Myocyte (in vitro differentiated cells): ENCODE results near the gene FBXO9. TPM values are rescaled to one million over a fixed set of nuclear protein-coding genes. Genes with fewer than 3 reads are reported as not detected.

Experiments
- DNase-seq: peaks from one replicate; pipeline ENCODE4 v3.0.0-alpha.2; 2012; ENCODE audit warnings: low read depth
- polyA plus RNA-seq: library from polyadenylated mRNA; unstranded; fragments of >200 nt; gene quantifications from one replicate; pipeline ENCODE4 v1.2.1, GENCODE V29; 2012; ENCODE audit warnings: missing spikeins
- total RNA-seq: library from RNA; depleted of rRNA; stranded (reverse); fragments of >200 nt; gene quantifications from 2 replicates; pipeline ENCODE4 v1.2.3, GENCODE V29; 2014

Gene FBXO9
- total RNA-seq = 39.8 and 46.2 TPM in 2 replicates
- 64.6 TPM for polyA plus RNA-seq

DNA sequence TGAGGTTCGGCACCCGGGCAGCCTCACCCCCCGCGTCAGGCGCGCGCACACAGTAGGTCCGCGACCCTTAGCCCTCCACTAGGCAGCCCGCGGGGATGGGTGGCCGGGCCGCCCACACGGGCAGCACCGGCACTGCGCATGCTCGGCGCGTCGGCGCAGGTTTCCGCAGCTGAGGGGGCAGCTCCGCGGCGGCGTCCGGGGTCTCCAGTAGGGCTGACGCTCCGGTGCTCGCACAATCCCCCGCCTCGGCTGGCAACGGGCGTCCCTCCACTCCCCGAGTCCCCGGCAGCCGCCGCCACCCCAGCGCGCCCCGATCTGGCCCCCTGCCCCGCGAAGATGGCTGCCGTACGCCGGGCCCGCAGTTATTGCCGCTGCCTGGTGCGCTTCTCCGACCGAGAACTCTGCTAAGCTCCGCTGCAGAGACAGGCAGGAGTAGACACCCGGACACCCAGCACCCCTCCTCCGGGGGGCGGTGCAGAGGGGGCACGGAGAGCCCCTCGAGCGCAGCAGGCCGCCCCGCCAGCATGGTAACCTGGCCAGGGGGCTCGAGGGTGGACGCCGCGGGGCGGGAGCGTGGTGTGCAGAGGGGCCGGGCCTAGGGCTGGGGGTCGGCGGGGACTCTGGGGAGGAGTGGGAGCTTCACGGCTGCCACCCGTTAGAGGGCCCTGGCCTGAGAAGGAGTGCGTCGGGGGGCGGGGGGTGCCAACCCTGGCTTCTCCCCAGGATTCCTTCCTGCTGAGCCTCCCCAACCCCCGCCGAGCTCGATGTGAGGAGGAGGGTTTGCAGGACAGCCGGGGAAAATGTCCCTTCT, at the start of gene FBXO9:
Gene FBXO9 (plus strand): TSS at position 139 of the 811 bp plus-strand sequence. CDS start 386 bp downstream, at position 525.
- peak; percentile 36 for DNase-seq

DNA sequence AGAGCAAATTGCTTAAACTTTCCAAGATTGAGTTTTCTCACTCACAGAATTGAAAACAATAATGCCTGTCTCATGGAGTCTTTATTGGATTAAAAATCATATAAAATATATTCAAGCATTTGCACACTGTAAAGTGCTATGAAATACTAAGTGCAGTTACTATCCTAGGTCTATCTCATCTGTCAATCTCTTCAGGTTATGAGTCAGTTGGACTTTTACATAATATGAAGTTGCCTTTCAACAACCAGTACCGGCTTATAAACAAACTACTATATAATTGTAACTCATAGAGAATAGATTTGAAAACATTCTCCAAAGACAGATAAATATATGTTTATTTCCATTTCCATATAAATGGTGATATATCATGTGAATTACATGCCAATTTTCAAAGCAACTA, 49.7 kb upstream of the FBXO9 start:
- DNase-seq = no peak

DNA sequence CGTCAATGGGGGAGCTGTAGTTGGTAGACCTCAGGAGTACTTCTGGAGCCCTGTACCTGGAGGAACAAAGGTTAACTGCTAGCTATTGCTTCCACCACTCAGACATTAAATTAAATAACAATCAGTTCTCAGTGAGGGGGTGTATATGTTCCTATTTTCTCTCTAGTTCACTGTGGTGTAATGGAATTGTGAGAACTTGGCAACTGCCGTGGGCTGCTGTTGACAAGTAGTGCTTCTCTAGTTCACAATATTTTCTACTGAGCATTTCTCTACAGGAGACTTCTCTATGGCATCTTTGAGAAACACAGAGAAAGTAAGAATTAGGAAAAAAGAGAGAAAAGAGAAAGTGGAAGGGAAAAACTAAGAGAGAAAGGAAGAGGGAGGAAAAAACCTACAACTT, 46.8 kb upstream of the FBXO9 start:
- no peak for DNase-seq

DNA sequence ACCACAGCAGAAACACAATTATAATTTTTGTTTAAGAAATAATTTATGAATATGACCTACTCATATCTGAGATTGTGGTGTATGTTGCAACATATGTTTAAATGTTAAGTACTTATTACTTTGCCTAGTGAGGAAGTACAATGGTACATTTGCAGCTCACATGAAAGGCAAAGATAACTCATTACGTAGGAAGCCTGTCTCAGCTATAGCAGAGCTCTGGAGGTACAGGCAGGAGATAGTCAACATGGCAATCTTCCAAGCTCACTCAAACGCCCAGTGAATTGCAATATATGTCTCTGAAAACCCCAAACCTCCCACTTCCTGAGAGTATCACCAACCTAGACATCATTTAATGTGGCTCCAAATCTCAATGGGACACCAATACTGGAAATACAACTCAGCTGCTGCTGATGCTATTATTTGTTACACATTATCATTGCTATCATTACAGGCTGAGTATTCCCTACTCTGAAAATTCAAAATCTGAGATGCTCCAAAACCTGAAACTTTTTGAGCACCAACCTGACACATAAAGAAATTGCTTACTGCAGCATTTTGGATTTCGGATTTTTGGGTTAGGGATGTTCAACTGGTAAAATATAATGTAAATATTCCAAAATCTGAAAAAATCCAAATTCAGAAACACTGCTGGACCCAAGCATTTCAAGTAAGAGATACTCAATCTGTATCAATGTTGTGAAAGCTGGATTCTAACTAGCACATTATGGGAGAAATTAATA, 45.0 kb upstream of the FBXO9 start:
- DNase-seq = no peak

DNA sequence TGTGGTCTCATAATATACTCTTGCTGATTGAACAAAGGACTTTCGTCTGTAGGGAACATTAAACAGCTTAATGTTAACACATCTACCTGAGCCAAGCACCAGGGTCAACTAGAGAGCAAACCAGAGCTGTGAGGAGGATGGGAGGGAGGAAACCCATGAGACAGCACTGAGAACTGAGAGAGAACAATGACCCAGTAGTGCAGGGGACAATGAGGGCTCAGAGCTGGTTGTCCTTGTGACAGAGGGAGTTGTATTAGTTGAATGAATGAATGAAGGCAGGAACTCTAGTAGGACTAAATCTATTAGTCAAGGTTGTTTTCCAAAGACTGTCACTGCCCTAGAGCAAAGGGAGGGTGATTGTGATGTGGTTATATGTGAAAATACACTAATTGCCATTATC, 41.9 kb upstream of the FBXO9 start:
- no peak for DNase-seq

DNA sequence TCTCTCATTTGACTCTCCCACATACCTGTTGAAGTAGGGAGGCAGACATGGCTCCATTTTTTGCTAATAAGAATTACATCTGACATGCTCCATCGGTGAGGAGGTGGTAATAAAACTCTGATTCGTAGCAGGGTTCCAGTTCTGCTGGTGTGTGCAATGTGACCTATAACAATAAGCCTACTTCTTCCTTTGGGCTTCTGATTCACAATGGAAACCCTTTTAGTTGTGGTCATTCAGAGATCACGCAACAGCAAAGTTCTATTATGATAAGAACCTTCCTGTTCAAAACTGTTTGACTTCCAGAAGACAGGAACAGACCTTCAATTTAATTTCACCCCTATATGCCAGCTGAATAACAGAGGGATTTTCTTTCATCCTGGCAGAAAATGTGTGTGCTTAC, 38.7 kb upstream of the FBXO9 start:
- no peak for DNase-seq

DNA sequence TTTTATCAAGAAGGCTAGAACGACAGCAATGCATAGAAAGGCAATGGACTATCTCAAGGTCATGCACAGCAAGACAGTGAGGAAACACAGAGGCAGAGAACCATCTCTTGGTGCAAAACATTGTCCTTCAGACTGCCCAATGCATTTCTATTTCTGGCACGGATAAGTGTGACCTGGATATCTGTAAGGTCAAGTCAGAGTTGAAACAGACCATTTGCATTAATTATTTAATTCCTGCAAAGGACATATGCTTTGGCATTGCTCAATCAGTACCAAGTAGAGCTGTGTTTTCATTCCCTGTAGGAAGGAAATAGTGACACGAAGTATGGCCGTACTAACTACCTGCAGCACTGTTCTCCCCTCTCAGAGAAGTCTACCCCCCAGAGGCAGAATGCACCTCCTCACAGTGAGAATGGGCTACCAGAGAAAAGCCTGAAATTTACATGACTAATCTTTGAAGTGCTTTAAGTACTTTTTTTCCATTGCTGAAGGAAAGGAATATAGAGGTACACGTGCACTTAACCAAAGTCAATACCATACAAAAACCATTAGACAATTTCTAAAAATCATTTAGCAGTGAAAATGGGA, 38.0 kb upstream of the FBXO9 start:
- DNase-seq = no peak

DNA sequence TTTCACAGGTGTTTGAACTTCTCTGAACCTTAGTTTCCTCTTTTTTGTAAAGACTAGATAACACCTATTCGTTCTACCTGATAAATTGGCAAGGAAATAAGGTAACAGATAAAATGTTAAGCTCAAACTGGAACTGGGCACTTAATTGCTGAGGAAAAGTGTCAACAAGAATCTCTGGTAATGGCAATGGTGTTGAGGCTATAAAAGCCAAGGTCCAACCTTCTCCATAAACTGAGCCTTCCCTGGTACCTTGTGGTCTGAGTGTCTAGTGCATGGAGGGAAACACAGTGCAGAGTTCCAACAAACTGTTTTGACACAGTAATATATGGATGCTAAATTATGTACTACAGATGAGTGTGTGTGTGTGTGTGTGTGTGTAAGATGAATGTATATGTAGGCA, 36.7 kb upstream of the FBXO9 start:
- no peak for DNase-seq

DNA sequence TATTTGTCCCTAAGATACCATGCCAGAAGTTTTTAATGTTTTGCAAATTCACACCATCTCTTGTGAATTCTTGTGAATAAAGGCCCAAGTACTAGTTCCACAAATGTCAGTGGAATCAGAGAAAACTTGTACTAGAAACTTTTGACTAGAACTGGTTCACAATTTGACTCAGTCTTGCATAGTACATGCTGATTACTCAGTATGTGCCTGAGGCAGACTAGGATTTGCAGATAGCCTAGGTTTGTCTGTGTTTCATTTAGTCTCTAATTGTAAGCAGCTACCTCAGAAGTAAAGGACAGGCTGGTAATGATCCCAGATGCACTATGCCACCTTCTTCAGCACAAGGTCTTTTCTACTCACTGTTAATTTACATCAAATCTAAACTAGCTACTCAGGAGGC, 35.9 kb upstream of the FBXO9 start:
- no peak for DNase-seq

DNA sequence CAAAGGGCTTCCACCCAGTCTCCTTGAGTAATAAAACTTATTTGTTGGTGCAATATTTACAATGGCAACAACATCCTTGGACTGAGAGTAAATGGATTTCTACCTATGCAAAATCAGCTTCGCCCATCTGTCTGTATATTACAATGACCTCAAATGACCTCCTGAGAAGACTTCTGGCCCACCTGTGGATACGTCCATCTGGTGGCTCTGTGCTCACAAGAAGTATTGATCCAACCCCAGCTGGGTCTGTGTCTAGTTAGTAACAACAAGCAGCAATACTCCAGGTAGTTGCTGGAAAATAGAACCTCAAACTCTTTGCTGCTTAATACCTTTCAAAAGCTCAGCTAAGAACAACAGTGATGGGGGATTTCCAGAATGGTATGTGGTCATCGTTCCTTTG, 35.4 kb upstream of the FBXO9 start:
- DNase-seq = no peak

DNA sequence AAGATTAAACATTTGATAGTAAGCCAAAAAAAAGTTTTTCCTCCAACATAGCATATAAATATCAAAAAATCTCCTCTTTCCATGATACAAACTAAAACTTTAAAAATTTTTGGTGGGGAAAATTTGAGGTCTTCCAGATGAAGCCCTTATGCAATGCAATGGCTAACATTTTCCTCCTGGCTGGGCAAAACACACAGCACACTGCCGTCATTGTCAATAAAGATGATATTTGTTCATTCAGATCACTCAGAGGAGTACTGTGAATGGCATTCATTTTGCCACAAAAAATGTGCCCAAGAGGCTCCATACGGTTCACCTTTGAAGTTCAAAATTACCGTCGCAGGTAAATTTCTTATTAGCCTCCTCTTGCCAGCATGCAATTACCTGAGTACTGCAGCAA, 33.9 kb upstream of the FBXO9 start:
- no peak for DNase-seq

DNA sequence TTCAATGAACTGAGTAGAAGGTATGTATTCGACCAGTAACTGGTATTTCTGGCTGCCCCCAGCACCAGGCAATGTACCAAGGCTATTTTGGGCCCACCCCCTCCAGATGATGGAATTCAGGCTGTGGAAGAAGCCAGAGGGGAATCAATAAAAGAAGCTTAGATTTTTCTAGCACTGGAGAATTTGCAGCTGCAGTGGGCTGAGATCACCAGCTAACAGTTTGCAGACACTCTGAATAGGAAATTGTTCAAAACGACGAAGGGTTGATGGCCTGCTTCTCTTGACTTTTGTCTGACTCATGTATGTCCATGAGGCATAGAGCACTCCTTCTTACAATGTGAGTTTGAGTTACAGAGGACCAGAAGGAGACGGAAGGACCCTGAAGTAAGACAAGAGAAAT, 32.4 kb upstream of the FBXO9 start:
- DNase-seq = peak; percentile 12

DNA sequence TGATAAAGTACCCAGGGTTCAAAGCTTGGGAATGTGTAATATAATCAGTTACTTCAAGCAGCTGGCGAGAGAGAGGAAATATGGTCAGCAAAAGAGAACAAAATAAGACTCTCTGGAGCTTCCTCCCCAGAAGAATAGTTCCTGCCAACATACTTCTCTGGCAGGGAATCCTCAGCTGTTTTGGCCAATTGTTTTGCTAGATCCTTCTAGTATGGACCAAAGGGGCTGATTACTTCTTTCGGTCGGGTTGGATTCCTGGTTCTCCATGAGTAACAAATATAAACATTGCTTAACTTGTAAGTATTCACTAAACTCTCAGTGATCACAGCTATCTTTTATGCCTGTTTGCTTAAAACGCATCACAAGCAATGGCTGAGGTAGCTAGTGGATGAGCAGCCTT, 31.4 kb upstream of the FBXO9 start:
- DNase-seq = peak; percentile 77

DNA sequence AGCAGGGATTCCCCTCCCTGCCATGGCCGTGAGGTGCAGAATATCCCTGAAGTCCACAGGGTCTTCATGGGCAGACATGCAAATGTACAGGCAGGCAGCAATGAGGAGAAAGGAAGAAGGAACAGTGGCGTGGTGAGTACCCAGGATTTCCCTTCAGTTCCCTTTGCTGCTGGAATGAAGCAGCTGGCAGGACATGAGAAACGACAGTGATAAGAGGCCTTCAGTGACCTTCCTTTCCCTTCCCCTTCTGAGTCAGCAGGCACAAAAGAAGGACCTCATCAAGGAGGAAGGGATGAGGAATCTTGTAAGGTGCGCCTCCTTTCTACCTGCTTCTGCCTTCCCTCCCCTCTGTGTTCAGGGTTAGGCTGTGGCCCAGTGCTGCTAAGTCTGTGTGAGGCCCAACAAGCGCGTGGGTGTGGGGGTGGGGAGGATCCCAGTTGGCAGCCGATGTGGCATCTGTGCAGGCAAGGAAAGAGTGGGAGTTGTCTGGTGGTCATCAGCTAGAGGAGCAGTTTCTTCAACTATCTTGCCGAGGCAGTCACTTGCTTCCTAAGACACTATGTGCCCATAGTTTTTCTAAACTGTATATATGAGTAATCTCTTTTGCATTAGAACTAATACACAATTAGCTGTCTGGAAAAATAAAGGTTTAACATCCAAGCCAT, 29.5 kb upstream of the FBXO9 start:
- peak; percentile 18 for DNase-seq

DNA sequence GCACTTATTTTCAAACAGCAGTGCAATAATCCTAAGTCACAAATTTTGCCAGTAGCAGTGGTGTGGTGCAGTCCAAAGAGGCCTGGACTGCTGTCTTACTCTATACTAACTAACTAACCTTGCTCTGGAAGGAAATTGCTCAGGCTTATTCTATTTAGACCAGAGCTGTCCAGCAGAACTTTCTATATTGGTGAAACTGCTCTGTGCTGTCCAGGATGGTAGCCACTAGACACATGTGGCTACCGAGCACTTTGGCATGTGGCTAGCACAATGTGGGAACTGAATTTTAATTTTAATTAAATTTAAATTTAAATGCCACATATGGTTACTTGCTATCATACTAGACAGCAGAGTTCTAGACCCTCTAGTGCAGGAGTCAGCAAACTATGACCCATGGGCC, 27.1 kb upstream of the FBXO9 start:
- DNase-seq = peak; percentile 35

DNA sequence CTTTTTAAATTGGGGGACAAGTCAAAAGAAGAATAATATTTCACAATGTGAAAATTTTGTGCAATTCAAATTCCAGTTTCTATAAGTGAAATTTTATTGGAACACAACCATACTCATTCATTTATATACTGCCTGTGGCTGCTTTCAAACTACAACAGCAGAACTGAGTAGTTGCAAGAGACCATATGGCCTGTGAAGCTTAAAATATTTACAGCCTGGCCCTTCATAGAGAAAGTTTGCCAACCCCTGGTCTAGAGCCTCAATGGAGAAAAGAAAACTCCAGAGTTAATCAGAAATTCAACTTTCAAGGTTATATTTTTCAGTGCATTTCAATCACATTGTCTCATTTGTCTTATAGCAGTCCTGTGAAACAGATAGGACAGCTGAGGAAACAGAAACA, 26.6 kb upstream of the FBXO9 start:
- no peak for DNase-seq

DNA sequence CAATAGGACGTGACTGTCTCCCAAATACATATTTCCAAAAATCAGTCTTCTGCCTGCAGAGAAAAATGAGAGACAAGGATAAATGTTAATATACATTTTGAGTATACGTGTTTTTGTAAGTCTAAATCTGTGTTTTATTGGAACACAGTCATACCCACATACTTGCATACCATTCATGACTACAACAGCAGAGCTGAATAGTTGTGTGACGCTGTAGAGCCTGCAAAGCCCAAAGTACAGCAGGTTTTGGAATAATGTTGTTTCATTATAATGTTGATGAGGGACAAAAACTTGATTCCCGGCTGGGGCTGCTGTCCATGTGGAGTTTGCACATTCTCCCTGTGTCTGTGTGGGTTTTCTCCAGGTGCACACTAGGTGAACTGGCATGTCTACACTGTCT, 23.8 kb upstream of the FBXO9 start:
- peak; percentile 7 for DNase-seq

DNA sequence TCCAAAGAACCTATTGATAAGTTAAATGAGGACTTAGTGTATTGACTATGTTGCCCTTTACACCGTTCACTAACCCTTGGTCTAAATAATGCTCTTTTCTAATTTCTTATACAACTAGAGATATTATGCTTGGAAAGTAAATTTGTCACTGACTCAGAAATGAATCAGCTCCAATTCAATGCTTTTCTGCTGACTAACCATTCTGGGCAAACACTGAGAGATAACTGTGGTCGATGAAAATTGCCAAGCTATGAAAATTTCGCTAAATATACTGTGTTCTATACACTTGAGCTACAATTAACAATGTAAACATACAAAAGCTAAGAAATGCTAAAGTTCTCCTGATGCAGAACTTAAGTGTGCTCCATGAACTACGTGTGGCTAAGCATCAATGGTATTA, 23.1 kb upstream of the FBXO9 start:
- DNase-seq = peak; percentile 71

DNA sequence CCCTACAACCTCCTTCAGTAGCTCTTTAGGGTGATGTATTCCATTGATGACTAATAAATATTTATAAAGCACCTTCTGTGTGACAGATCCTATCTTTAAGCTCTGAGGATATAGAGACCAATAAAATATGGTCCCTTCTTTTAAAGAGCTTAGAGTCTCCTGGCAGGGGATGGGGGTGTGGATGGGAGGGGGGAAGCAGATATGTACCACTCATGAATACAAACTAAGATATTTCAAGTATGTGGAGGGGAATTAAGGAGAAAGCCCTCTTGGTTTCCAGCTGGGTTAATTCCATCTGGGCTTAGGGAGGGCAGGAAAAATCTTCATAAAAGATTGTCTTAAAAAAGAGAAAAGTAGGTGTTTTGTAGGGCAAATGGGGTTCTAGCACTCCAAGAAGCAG, 21.6 kb upstream of the FBXO9 start:
- peak; percentile 45 for DNase-seq

DNA sequence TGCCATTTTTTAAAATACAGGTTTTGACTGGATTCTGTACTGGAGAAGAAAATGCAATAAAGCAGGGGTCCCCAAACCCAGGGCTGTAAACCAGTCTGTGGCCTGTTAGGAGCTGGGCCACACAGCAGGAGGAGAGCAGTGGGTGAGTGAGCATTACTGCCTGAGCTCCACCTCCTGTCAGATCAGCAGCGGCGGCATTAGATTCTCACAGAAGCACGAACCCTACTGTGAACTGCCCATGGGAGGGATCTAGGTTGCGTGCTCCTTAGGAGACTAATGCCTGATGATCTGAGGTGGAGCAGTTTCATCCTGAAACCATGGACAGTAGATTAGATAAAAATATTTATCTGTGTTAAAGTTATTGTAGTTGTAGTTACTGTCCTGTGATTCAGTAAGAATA, 21.1 kb upstream of the FBXO9 start:
- peak; percentile 64 for DNase-seq

DNA sequence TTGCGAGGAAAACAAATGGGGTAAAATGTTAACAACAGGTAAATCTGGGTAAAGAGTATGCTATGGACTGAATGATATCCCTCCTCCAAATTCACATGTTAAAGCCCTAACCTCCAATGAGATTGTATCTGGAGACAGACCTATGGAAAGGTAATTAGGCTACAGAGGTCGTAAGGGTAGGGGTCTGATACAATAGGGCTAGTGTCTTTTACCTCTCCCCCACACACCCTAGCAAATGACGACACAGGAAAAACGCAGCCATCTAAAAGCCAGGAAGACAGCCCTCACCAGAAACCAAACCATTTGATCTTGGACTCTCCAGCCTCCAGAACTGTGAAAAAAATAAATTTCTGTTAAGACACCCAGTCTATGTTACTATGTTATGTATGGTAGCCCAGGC, 20.6 kb upstream of the FBXO9 start:
- DNase-seq = no peak
